ENCODE data around the gene MCC.

Gene MCC

DNA sequence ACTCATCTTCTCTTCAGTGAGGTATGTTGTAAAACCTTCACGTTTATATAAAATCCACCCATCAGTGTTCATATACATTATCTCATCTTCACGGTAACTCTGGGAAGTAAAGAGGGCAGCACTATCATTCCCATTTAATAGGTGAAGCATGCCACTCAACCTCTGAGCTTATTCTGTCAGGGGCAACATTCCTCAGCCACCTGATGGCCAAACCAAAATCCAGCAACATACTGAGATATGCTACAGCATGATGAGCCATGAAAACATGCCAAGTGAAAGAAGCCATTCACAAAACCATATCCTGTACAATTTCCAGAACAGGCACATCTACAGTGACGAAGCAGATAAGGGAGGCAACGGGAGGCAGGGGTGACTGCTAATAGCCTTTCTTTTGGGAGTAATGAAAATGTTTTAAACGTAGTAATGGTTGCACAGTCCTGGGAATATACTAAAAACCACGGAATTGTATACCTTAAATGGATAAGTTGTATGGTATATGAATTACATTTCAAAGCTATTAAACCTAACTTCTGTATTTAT lies 220.8 kb downstream of the MCC start:
- no peak for DNase-seq

GRCh38 chr5:113266913-113267227 lies 221.4 kb downstream of the MCC start:
- no peak for DNase-seq

GRCh38 chr5:113266227-113266912 lies 221.9 kb downstream of the MCC start:
- DNase-seq, result no peak

DNA sequence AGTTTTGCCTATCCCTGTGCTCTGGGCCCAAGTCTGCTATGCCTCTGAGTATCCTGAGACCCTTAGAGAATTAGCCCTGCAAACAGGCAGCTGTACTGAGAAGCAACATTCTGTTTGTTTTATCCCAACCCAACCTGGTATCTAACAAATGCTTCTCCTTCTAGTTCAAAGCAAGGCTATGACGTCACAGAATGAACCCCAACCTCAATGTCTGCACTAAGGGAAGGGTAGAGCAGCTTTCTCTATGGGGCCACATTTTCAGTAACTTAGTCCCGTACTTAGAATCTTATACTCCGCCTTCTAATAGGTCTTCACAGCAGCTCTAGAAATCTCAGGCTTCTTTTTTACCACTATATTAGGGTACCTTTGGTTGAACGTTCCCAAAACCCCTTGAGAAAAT lies 223.1 kb downstream of the MCC start:
- no peak for DNase-seq

DNA sequence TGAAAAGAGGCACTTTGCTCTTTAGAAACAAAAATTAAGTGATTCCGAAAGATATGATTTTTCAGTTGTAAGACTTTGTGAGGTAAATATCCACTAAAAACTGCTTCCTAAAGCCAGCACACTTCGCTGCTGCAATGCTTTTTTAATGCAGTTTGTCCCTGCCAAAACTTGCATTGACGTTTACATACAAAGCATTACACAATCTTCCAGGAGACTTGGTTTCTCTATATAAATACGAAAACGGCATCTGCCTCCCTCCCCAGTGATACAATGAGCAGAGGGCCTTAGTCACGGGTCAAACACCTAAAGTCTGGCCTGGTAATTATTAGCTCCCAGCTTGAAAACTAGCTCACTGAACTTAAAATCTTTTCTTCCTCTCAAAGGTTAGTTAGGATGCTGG lies 224.2 kb downstream of the MCC start:
- DNase-seq, result peak; percentile 16 to 42

- DNase-seq, result no peak
Observed at GRCh38 chr5:113263545-113263944, 224.7 kb downstream of the MCC start.

DNA sequence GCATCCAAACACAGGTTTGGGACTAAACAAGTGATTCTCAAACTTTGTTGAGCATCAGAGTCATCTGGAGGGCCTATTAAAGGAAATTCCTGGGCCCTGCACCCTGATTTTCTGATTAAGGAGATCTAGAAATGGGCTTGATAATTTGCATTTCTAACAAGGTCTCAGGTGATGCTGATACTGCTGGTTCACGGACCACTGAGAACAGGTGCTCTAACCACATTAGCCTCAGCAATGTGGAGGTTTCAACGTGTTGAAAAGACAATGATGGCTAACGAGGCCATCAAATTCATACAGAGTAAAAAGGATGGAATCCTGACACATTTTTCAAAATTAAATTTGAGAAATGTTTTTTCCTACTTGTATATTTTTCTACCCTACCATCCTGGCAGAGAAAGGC lies 225.6 kb downstream of the MCC start:
- no peak for DNase-seq

DNA sequence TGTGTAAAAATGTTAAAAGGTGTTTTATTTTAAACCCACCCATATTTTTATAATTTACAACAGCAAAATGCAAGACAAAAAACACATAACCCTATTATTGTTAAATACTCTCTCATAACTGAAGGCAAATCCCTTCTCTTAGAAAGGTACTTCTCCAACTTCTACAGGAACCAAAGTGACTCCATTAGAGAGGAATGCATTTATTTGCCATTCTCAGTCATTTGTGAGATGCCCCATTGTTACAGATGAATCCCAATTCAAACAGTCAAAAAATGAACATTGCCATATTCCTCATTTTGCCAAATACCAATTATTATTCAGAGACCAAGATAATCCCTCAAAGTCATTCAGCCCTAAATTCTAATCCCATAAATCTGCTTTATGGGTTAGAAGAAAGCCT lies 229.2 kb downstream of the MCC start:
- DNase-seq, result no peak

- DNase-seq, result no peak
Observed at GRCh38 chr5:113257545-113257944, 230.7 kb downstream of the MCC start.

GRCh38 chr5:113256671-113257452 lies 231.4 kb downstream of the MCC start:
- DNase-seq, result no peak

GRCh38 chr5:113255579-113256386 lies 232.5 kb downstream of the MCC start:
- DNase-seq, result no peak

- DNase-seq, result no peak
Observed at GRCh38 chr5:113255105-113255504, 233.1 kb downstream of the MCC start.

- no peak for DNase-seq
Observed at GRCh38 chr5:113253037-113253436, 235.2 kb downstream of the MCC start.

DNA sequence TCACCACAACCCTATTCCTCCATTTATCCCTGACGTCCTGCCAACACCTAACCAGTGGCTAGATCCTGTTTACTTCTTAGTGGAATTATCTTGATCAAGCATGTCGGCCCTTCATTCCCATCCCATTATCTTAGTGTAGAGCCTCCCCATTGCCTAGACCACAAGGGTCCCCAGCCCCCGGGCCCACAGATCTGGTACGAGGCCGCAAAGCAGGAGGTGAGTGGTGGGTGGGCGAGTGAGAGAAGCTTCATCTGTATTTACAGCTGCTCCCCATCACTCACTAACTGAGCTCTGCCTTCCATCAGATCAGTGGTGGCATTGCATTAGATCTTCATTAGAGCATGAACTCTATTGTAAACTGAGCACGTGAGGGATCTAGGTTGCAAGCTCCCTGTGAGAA lies 236.2 kb downstream of the MCC start:
- DNase-seq, result no peak

- peak in 1 of 2 experiments; percentile 11 for DNase-seq
Observed at GRCh38 chr5:113250341-113250953, 237.8 kb downstream of the MCC start.

- no peak for DNase-seq
Observed at GRCh38 chr5:113249206-113249605, 239.0 kb downstream of the MCC start.

DNA sequence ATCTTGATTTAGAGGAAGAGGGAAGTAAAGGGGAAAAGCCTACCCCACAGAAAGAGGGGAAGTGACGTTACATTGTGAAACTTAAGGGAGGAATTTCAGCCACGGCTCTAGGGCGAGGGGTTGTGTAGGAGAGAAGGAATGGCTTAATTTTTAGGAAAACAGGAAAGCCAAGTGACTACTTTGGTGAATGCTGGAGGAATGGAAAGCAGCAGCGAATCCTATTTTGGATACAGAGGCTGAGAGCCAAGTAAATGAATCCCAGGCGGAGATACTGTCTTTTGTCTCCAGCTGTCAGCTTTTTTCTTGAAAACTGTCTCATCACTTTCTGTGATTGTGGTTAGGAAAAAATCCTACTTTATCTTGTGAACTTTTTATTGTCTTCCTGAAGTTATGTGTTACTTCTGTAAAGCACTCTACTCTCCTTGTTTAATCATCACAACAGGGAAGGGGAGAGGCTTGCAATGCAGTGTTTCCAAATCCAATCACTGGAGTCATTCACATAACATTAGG lies 241.8 kb downstream of the MCC start:
- peak in 1 of 2 experiments; percentile 25 for DNase-seq

DNA sequence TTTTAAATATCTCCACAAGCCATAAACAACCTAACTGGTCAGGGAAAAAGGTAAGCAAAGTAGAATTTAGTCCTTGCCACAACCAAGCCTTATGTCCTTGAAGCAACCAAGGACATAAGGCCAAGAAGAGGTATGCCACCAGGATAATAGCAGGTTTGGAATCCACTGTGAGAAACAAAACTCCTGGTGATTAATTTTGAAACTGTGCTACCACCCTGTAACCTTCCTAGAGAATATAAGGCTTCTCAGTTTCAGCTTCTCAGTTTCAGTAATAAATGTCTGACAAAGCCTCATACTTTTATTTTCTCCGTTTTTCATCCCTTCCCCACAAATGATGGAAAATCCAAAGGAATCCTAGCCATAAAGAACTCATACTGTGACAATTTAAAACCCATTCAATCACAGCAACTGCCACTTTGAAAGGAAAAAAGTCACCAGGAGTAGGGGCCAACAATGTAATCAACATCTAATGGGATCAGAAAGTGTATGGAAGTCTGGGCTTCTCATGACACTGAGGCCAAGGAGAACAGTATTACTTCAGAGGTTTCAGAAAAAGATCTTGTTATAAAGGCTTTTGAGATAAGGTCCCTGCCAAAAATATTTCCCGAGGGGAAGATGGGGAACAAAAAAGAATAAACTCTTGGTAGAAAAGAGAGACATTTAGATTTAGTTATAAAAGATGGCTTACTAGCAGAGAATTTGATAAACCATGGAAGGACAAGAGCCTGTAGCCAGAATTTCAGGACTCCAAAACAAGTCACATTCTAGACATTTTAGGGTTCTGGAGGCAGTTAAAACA lies 242.6 kb downstream of the MCC start:
- no peak for DNase-seq

- no peak for DNase-seq
Observed at GRCh38 chr5:113244966-113245365, 243.3 kb downstream of the MCC start.

GRCh38 chr5:113243349-113243664 lies 244.9 kb downstream of the MCC start:
- no peak for DNase-seq

DNA sequence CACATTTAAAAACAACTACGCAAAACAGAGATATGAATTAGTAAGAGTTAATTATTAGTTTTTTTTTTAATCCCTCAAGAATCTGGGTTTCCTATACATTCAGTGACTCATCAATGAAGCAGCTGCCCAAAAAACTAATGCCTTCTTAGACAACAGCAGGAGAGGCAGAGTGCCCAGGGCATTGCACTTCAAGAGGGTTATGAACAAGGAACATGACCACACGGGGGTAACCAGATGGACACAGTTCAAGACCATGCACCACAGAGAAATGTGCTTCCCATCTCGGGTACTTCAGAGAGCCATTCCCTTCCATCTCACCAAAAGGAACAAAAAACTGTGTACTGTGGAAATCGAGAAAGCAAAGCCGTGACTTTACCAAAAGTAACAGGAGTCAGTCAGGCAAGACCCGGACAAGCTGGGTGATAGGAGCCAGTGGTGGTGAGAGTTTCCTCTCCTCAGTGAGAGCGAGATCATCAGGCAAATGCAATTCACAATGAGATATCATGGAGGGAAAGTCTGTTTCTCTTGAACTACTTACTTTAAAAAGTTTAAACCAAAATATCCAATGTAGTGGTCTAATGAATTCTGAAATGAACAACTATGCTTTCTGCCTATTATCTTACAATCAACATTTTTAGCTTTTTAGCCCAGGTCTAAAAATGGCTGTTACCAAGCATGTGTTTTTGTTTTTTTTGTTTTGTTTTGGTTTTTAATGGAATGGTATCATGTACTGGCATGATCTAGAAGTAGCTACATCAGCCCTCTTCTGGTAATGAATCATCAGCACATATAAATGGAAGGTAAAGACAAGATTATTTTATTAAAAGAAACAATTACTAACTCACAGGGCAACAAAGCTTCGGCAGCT lies 245.5 kb downstream of the MCC start:
- peak in 1 of 2 experiments; percentile 56 for DNase-seq
